Measurements from ENCODE around the gene CCDC6.
"Not testable (repeated sequence)": the region's sequence is repeated elsewhere in the genome, so short reads cannot be mapped to it uniquely, and the experiment has no call there.

The CCDC6 gene

DNA sequence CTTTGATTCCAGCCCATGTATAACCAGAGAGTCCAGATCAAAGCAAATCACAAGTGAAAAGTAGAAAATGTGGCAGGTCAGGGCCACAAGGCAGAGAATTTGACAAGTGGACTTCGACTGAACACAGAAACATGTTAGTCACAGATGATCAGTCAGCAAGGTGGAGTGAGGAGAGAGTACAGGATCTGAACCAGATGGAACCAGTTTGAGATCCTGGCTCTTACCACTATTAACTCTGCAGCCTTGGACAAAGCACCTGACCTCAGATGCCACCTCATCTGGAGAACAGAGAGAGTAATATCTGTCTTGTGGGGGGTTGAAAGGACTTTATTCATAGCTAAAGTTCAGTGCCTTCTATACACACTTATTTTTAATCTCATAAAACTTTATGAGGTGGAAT is 157.5 kb downstream of the CCDC6 start:
- Histone ChIP-seq H3K9me3 (ENCODE audit: insufficient read depth, low read depth, low read length) (no peaks in the 10 kb centered on the region), H3K36me3 (ENCODE audit: insufficient read depth, low read depth, low read length) (no peaks in the 10 kb centered on the region), H3K4me1 (ENCODE audit: insufficient read depth, low read length) (no peaks in the 10 kb centered on the region), H3K27ac (ENCODE audit: low read length) (no peak overlapping the region), H3K27me3 (ENCODE audit: insufficient read depth, low read length) (no peaks in the 10 kb centered on the region), H3K4me3 (ENCODE audit: low read length) (no peak overlapping the region), H3K9ac (ENCODE audit: low read depth, low read length) (no peak overlapping the region)

DNA sequence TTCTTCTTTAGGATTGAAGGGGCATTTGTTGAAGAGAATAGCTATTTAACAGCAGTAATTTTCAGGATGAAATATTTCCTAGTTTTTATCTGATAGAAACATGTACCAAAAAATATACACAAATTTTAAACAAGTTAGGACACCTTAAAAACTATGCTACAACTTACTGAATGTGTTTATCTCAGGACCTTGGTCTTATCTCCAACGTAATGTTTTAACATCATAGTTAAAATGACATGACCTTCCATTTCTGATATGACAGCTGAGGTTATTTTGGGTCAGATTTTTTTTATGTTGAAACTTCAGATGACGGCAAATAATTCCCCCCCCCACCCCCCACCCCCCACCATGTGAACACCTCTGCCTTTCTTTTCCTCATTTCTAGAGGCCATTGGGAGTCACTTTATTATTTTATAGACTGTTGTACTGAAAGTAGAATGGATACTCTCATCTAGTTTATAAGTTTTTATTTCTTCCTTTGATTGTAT is 161.1 kb downstream of the CCDC6 start:
- no peaks in the 10 kb centered on the region for H3K36me3 ChIP-seq (ENCODE audit: insufficient read depth, low read depth, low read length)
- peaks cover 6% of the 10 kb centered on the region; the same call in 1 of the 2 replicates for H3K9me3 ChIP-seq (ENCODE audit: insufficient read depth, low read depth, low read length)
- no peak overlapping the region for H3K27ac ChIP-seq (ENCODE audit: low read length)
- no peak overlapping the region for H3K4me3 ChIP-seq (ENCODE audit: low read length)
- H3K27me3 ChIP-seq (ENCODE audit: insufficient read depth, low read length), result no peaks in the 10 kb centered on the region
- H3K9ac ChIP-seq (ENCODE audit: low read depth, low read length), result no peak overlapping the region
- H3K4me1 ChIP-seq (ENCODE audit: insufficient read depth, low read length), result no peaks in the 10 kb centered on the region

DNA sequence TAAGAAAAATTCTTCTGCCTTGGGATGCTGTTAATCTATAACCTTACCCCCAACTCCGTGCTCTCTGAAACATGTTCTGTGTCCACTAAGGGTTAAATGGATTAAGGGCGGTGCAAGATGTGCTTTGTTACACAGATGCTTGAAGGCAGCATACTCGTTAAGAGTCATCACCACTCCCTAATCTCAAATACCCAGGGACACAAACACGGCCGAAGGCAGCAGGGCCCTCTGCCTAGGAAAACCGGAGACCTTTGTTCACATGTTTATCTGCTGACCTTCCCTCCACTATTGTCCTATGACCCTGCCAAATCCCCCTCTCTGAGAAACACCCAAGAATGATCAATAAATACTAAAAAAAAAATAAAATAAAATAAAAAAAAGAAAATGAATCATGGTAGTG is 161.6 kb downstream of the CCDC6 start:
- H3K4me3 ChIP-seq (ENCODE audit: low read length); H3K9ac ChIP-seq (ENCODE audit: low read depth, low read length); H3K4me1 ChIP-seq (ENCODE audit: insufficient read depth, low read length); H3K9me3 ChIP-seq (ENCODE audit: insufficient read depth, low read depth, low read length); H3K27me3 ChIP-seq (ENCODE audit: insufficient read depth, low read length); H3K27ac ChIP-seq (ENCODE audit: low read length); H3K36me3 ChIP-seq (ENCODE audit: insufficient read depth, low read depth, low read length): not testable (repeated sequence)

DNA sequence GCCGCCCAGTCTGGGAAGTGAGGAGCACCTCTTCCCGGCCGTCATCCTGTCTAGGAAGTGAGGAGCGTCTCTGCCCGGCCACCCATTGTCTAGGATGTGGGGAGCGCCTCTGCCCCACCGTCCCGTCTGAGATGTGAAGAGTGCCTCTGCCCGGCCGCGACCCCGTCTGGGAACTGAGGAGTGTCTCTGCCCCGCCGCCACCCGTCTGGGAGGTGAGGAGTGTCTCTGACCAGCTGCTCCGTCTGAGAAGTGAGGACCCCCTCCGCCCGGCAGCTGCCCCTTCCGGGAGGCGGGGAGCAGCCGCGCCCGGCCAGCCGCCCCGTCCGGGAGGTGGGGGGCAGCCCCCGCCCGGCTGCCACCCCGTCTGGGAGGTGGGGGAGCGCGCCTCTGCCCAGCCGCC is 162.2 kb downstream of the CCDC6 start:
- not testable (repeated sequence) for H3K4me3 ChIP-seq (ENCODE audit: low read length); H3K27me3 ChIP-seq (ENCODE audit: insufficient read depth, low read length); H3K27ac ChIP-seq (ENCODE audit: low read length); H3K36me3 ChIP-seq (ENCODE audit: insufficient read depth, low read depth, low read length); H3K9me3 ChIP-seq (ENCODE audit: insufficient read depth, low read depth, low read length); H3K4me1 ChIP-seq (ENCODE audit: insufficient read depth, low read length); H3K9ac ChIP-seq (ENCODE audit: low read depth, low read length)

DNA sequence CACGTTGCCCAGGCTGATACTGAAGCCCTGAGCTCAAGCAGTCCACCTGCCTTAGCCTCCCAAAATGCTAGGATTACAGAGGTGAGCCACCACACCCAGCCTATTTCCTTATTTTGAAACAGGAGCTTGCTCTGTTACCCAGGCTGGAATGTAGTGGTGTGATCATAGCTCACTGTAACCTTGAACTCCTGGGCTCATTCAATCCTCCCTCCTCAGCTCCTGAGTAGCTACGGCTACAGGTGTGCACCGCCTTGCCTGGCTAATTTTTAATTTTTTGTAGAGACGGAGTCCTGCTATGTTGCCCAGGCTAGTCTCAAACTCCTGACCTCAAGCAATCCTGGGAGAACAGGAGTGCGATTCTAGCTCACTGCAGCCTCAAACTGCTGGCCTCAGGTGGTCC is 164.8 kb downstream of the CCDC6 start:
- no peak overlapping the region for H3K27ac ChIP-seq (ENCODE audit: low read length)
- no peaks in the 10 kb centered on the region for H3K27me3 ChIP-seq (ENCODE audit: insufficient read depth, low read length)
- H3K9ac ChIP-seq (ENCODE audit: low read depth, low read length), result no peak overlapping the region
- H3K9me3 ChIP-seq (ENCODE audit: insufficient read depth, low read depth, low read length), result peaks cover 6% of the 10 kb centered on the region; the same call in 1 of the 2 replicates
- H3K4me1 ChIP-seq (ENCODE audit: insufficient read depth, low read length), result no peaks in the 10 kb centered on the region
- no peaks in the 10 kb centered on the region for H3K36me3 ChIP-seq (ENCODE audit: insufficient read depth, low read depth, low read length)
- no peak overlapping the region for H3K4me3 ChIP-seq (ENCODE audit: low read length)

DNA sequence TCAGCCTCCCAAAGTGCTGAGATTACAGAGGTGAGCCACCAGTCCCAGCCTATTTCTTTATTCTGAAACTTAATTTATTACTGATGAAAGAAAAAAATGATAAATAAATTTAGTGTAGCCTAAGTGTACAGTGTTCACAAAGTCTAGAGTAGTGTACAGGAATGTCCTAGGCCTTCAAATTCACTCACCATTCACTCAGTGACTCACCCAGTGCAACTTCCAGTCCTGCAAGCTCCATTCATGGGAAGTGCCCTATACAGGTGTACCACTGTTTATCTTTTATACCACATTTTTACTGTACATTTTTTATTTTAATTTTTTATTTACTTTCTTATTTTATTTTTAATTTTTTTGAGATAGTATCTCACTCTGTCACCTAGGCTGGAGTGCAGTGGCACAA is 165.3 kb downstream of the CCDC6 start:
- H3K9me3 ChIP-seq (ENCODE audit: insufficient read depth, low read depth, low read length), result peaks cover 6% of the 10 kb centered on the region; the same call in 1 of the 2 replicates
- no peak overlapping the region for H3K4me3 ChIP-seq (ENCODE audit: low read length)
- no peaks in the 10 kb centered on the region for H3K4me1 ChIP-seq (ENCODE audit: insufficient read depth, low read length)
- no peak overlapping the region for H3K27ac ChIP-seq (ENCODE audit: low read length)
- H3K9ac ChIP-seq (ENCODE audit: low read depth, low read length), result no peak overlapping the region
- no peaks in the 10 kb centered on the region for H3K27me3 ChIP-seq (ENCODE audit: insufficient read depth, low read length)
- H3K36me3 ChIP-seq (ENCODE audit: insufficient read depth, low read depth, low read length), result no peaks in the 10 kb centered on the region

Measured in iPS-20b (cell line).